ENCODE data around the gene BAG3. TPM values are rescaled to one million over a fixed set of nuclear protein-coding genes. Genes with fewer than 3 reads are reported as not detected.
"Not testable (repeated sequence)": the region's sequence is repeated elsewhere in the genome, so short reads cannot be mapped to it uniquely, and the experiment has no call there.

The BAG3 gene
- total and polyA plus RNA-seq, 10 donors: 2.1 to 36.0 (median 16.7) TPM

- TF ChIP-seq CTCF (IDR thresholded peaks at IDR 0.05 in 8 of 11, conservative IDR thresholded peaks at IDR 0.05 in 3 of 11) (no peak), POLR2A (IDR thresholded peaks at IDR 0.05) (no peak), POLR2AphosphoS5 (IDR thresholded peaks at IDR 0.05) (peak in 1 of 3 donors; percentile 11)
- intact Hi-C loops (cut with DNase I; ENCODE audit: low total_unique reads): no loop called here
- WGBS, 5 donors: 90 to 94% (median 93%) methylated on average over 1 to 10 of the region's 10 CpGs
- Histone ChIP-seq H3K27ac (no peak overlapping the region), H3K4me1 (peaks cover 18 to 84% (median 44%) of the 10 kb centered on the region in 6 donors), H3K9me3 (no peaks in the 10 kb centered on the region), H3K36me3 (peaks cover 0 to 19% (median 0%) of the 10 kb centered on the region in 6 donors), H3K27me3 (replicated peaks in 1 of 7) (no peaks in the 10 kb centered on the region), H3K4me3 (no peak overlapping the region)
- DNase-seq: no peak
These were observed 8.8 kb downstream of the BAG3 start for GRCh38 chr10:119659951-119660350.

GRCh38 chr10:119662076-119662605 is 11.0 kb downstream of the BAG3 start:
- 75 to 91% (median 85%) methylated on average over 7 of the region's 7 CpGs for WGBS, 5 donors
- H3K4me3 ChIP-seq; H3K27me3 ChIP-seq (replicated peaks in 1 of 7); H3K36me3 ChIP-seq; H3K9me3 ChIP-seq; DNase-seq; intact Hi-C loops (cut with DNase I; ENCODE audit: low total_unique reads): not testable (repeated sequence)
- peak overlapping the region in 2 of 8 donors; percentile 1 to 73 for H3K27ac ChIP-seq
- peaks cover 9 to 81% (median 33%) of the 10 kb centered on the region in 6 donors for H3K4me1 ChIP-seq

GRCh38 chr10:119663866-119664698 is 12.9 kb downstream of the BAG3 start:
- H3K4me3 ChIP-seq: peak overlapping the region in 1 of 8 donors; percentile 11
- TF ChIP-seq CTCF (IDR thresholded peaks at IDR 0.05 in 8 of 11, conservative IDR thresholded peaks at IDR 0.05 in 3 of 11) (no peak), POLR2AphosphoS5 (IDR thresholded peaks at IDR 0.05) (no peak), POLR2A (IDR thresholded peaks at IDR 0.05) (no peak)
- H3K9me3 ChIP-seq: no peaks in the 10 kb centered on the region
- peaks cover 8 to 73% (median 37%) of the 10 kb centered on the region in 6 donors for H3K4me1 ChIP-seq
- H3K27me3 ChIP-seq (replicated peaks in 1 of 7): no peaks in the 10 kb centered on the region
- H3K27ac ChIP-seq: peak overlapping the region in 7 of 8 donors; percentile 24 to 73 (median 60)
- no peak for DNase-seq
- intact Hi-C loops (cut with DNase I; ENCODE audit: low total_unique reads): no loop called here
- no peaks in the 10 kb centered on the region for H3K36me3 ChIP-seq
- WGBS, 5 donors: 67 to 85% (median 81%) methylated on average over 12 of the region's 12 CpGs

- no peak for DNase-seq
- no peaks in the 10 kb centered on the region for H3K27me3 ChIP-seq (replicated peaks in 1 of 7)
- no peaks in the 10 kb centered on the region for H3K9me3 ChIP-seq
- H3K4me1 ChIP-seq: peaks cover 7 to 64% (median 34%) of the 10 kb centered on the region in 6 donors
- WGBS, 5 donors: 79 to 91% (median 82%) methylated on average over 14 of the region's 14 CpGs
- H3K27ac ChIP-seq: no peak overlapping the region
- H3K36me3 ChIP-seq: peaks cover 0 to 20% (median 15%) of the 10 kb centered on the region in 6 donors
- intact Hi-C loops (cut with DNase I; ENCODE audit: low total_unique reads): no loop called here
- no peak overlapping the region for H3K4me3 ChIP-seq
- no peak for TF ChIP-seq POLR2A (IDR thresholded peaks at IDR 0.05)
These were observed 14.9 kb downstream of the BAG3 start for GRCh38 chr10:119665901-119666708.

- WGBS, 5 donors: 89 to 98% (median 93%) methylated on average over 2 of the region's 2 CpGs
- peaks cover 7 to 59% (median 34%) of the 10 kb centered on the region in 6 donors for H3K4me1 ChIP-seq
- intact Hi-C loops (cut with DNase I; ENCODE audit: low total_unique reads): no loop called here
These were observed 15.5 kb downstream of the BAG3 start for GRCh38 chr10:119666709-119667004.

More at GRCh38 chr10:119666709-119667004, 15.5 kb downstream of the BAG3 start:
- TF ChIP-seq POLR2AphosphoS5 (IDR thresholded peaks at IDR 0.05): no peak
- TF ChIP-seq POLR2A (IDR thresholded peaks at IDR 0.05): no peak
- no peak for TF ChIP-seq CTCF (IDR thresholded peaks at IDR 0.05 in 8 of 11, conservative IDR thresholded peaks at IDR 0.05 in 3 of 11)
- peaks cover 0 to 26% (median 20%) of the 10 kb centered on the region in 6 donors for H3K36me3 ChIP-seq
- H3K27me3 ChIP-seq (replicated peaks in 1 of 7): no peaks in the 10 kb centered on the region
- no peak for DNase-seq
- H3K4me3 ChIP-seq: no peak overlapping the region
- no peaks in the 10 kb centered on the region for H3K9me3 ChIP-seq
- H3K27ac ChIP-seq: no peak overlapping the region
